DLD1 (cell line): ENCODE results near the gene GATA2.

Source experiments
- in situ Hi-C: cut with HindIII; loops from 2 replicates; pipeline ENCODE4 v1.10.0; 2017; ENCODE audit warnings: low sequenced_read_pairs

Gene GATA2

DNA sequence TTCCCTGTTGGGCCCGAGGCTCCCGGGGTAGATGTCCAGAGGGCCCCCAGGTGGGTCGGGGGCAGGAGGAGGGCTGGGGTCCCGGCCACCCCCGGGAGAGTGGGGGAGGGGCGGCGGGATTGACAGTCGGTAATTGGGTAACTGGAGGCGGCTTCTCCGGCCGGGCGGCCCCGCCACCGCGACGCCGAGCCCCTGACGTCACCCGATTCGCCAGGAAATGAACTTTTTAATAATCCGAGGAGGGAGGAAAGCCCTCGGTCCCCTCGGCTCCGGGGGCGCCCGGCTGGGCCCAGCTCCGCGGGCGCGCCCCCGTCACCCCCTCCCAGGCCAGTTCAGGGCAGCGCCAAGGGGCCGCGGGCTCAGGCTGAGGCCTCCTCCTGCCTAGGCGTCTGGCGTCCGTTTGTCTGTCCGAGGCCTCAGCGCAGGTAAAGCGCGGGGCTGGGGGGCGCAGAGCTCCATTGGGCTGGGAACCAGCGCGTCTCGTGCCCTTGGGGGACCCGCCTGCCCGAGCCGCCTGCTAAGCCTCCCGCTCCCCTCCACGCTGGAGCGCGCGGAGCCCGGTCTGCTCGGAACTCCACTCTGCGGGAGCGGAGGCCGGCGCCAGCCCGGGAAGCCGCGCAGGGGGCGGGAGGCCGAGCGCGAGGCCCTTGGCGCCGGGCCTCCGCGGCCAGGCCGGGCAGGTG lies 3.9 kb downstream of the GATA2 start:
- in situ Hi-C loops: no loop called here

GRCh38 chr3:128488636-128488990 lies 4.4 kb downstream of the GATA2 start:
- in situ Hi-C loops: no loop called here

DNA sequence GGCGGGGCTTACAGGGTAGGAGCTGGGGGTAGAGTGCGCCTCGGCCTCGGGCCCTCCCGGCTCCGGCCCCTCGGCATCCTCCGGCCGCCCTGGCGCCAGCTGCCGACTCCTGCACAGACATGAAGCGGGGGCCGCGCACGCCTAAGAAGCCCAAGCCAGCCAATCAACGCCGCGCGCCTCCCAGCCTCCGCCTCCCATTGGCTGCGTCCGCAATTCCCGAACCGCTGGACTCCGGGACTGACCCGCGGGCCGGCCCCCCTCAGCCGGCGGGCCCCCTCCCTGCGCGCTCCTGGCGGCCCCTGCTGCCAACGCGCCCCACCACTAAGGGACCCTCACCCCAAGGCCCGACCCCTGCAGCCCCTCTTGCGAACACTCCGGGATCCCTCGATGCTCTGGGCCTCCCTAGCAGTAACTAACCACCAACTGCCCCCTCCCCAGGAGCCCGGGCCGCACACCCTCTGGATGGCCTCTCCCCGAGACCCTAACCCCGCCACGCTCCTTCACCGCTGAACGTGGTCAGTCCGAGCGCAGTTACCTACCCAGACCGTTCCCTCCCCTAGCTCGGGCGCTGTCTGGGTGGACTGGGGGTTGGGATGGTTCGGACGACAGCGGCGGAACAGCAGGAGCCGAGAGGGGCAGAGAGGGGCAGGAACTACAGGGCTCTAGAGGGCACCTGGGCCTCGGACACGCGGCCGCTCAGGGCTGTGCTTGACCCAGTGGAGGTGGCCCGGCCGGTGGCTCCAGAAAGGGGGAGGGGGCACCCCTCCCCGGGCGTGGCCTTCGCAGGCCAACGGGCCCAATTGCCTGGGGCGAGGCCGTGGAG lies 5.0 kb downstream of the GATA2 start:
- in situ Hi-C loops: no loop called here

GRCh38 chr3:128487538-128487812 lies 5.5 kb downstream of the GATA2 start:
- in situ Hi-C loops: no loop called here

DNA sequence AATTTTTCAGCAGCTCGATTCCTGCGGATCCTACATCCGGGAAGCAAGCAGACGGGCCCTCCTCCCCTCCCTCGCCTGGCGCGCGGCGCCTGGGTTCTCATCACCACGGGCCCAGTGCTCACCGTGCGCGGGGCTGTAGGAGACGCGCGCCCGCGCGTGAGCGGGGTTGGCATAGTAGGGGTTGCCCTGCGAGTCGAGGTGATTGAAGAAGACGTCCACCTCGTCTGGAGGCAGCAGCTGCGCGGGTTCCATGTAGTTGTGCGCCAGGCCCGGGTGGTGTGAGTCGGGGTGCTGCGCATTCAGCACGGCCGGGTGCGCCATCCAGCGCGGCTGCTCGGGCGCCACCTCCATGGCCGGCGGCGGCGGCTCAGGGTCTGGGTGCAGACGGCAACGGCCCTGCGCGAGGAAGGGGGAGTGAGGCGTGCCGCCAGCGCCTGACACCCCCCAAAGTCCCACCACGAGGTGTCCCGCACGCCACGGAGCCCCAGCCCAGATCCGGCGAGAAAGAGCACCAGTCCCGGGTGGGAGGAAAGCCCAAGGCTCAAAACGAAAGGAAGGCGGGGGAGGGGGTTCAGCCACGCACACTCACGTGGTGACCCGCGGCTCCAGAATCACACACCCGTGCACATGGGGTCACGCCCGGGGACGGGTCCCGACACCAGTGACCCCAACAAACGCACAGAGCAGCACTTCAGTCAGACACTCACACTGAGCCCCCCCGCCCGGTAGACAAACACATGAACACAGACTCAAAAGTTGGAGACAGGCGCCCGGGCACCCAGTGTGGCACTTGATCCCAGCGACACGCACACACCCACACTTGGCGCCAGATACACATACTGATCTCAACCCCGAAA lies 6.1 kb downstream of the GATA2 start:
- in situ Hi-C loops: no loop called here

DNA sequence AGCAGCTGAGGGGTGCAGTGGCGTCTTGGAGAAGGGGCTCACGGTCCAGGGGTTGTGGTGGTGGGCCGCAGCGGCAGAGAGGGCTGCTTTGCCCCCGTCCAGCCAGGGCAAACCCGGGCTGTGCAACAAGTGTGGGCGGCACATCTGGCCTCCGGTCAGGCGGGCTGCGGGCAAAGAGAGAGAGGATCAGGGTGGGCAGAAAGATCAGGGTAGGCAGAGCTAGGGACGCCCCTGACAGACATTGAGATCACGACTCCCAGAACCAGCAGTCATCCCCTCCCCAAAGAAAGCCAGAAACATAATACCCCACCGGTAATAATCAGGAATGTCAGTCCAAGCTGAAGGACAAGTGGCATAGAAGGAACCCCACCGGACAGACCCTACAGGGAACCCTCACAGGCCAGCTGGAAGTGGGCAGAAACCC lies 6.8 kb downstream of the GATA2 start:
- in situ Hi-C loops: no loop called here

GRCh38 chr3:128485282-128486204 lies 7.5 kb downstream of the GATA2 start:
- in situ Hi-C loops: no loop called here

DNA sequence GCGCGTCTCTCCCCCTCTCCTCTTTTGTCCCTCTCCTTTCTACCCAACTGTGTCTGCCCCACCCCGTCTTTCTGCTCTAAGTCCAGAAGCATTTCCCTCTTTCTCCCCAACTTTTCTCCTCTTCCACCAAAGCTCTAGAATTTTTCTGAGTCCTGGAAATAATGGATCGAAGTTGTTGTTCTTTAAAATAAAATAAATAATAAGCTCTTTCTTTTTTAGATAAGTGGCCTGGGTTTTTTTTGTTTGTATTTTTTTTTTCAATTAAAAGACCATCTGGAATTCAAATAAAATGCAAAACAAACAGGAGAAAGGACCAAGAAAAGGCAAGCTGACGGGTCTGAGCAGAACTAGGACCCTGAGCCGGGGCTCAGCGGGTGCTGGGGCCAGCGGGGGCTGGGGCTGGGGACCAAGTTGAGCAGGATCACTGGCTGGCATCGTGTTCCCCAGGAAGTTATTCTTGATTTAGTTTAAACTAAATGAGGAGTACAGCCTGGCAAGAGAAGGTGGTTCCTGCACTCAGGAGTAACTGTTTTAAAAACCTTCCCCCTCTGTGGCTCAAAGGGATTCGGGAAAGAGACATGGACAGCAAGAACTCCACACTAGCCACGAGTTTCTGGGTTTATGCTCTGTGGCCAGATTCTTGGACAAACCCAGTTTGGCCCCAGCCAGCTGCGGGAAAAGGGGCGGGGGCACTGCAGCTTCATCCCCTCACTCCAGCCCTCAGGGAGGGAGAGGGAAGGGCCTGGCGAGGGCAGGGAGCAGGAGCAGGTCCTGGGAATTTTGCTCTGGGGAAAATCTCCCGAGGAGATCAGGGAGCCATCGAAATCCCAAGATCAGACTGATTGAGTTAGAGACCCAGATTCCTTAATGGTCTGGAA lies 8.4 kb downstream of the GATA2 start:
- in situ Hi-C loops: no loop called here

- in situ Hi-C loops: no loop called here
Measured at GRCh38 chr3:128483657-128484403, 9.2 kb downstream of the GATA2 start.

DNA sequence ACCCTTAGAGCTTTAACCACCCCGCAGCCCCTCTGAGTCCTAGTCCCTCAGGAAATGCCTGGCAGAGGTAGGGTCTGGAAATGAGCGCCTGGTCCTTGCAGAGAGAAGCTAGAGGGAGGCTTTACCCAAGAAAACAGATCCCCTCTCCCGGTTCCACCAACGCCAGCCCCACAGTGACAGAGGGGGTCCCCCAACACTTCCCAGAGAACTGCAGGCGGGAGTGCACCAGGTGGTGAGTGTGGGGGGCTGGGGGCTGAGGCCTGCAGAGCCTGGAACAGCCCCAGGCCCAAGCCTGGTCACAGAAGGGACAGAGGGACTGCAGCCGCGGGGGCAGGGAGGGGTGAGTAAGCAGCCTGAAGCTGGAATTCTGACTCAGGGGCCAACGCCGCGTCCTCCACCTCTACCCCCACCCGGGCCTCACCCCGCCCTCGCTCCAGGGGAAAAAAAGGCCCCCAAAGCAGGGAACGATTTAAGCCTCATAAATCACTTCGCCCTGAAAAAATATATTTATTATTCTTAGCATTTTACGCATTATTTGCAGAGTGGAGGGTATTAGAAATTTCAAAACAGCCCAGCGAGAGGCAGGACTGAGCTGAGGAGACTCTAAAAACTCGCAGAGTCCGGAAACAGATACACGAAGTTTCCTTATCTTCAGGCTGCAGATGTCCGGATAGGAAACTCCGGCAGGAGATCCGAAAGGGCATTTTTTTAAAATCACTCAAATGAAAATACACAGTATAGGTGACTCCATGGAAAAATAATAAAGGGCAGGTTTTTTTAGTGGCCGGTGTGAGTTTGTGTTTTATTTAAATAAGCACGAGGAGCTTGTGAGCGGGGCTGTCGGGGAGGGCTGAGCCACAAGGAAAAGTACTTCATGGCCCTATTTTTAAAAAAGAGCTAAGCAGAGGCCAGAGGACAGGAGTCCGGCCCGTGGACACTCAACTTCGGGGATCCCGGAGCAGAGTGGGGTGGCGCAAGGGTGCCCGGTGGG lies 10.0 kb downstream of the GATA2 start:
- in situ Hi-C loops: no loop called here

DNA sequence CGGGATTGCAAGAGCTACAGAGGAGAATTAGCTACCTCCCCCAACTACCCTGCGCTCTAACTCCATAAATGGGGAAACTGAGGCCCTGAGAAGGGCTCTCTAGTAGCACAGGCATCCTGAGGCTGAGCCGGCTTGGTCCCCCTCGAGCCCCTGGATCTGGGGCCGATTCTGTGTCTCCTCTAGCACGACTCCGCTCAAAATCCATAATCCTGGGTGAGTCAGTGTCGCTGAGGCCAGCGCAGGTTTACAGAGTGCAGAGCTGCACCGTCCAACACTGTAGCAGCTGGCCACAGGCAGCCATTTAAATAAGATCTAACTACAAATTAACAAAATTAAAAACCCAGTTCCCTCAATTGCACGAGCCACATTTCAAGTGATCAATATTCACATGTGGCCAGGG lies 10.8 kb downstream of the GATA2 start:
- in situ Hi-C loops: no loop called here

DNA sequence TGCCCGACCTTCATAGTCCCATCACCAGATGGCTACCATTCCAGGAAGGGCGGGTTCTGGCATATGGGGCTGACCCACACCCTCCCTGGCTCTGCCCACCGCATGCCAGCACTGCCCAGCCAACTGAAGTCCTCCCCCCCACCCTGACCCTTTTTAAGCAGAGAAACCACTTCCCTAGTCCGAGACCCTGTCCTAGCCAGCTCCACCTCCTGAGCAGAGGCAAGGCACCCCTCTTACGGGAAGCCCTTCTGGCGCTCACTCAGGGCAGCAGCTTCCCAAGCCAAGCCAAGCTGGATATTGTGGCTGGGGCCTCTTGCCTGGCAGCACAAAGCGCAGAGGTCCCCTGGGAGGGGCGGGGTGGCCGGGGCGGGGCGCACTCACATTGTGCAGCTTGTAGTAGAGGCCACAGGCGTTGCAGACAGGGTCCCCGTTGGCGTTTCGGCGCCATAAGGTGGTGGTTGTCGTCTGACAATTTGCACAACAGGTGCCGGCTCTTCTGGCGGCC lies 11.5 kb downstream of the GATA2 start:
- in situ Hi-C loops: no loop called here

- in situ Hi-C loops: no loop called here
Measured at GRCh38 chr3:128480717-128481437, 12.1 kb downstream of the GATA2 start.

GRCh38 chr3:128480278-128480677 lies 12.7 kb downstream of the GATA2 start:
- in situ Hi-C loops: no loop called here

GRCh38 chr3:128479558-128480086 lies 13.4 kb downstream of the GATA2 start:
- in situ Hi-C loops: no loop called here

DNA sequence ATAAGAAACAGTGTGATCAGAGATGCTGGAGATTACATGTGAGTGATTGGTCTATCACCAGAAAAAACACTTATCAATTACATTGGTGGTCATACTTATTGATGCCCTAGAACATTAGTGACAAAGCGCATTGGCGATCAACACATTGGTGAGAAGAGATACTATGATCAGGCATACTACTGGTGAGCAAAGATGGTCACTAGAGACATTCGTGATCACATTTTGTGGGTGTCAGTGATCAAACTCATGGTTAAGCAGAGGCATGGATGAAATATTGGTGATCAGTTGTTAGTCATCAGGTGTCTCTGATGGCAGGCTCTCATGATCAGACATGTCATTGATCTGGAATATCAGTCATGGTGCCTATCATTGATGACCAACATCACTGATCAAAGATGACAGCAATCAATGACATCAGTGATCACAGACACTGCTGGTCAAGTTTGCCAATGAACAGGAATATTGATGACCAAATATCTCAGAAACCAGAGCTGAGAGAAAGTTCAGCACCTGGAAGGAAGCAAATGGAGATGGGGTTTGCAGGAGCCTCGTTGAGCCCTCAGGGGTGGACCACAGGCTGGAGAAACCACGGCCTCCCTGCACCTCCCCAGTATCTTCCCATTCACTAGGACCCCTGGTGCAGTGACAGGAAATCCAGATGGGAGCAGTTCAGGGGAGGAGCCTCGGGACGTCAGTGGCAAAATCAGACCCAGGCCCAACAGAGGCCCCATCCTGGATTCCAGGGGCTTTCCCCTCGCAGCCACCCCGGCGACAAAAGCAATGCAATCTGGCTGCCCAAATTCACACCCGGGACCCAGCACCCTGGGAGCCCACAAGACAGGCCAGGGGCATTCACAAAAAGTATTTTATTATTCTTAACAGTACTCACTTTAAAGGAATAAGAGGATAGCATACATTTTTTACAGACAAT lies 14.2 kb downstream of the GATA2 start:
- in situ Hi-C loops: no loop called here
